ENCODE measurements around the gene THADA. TPM values are rescaled to one million over a fixed set of nuclear protein-coding genes. Genes with fewer than 3 reads are reported as not detected.

Gene THADA
- total RNA-seq, 1 experiment from 2014 or later: 20.1 TPM

- no peak overlapping the region for H2BK15ac ChIP-seq (ENCODE audit: low read depth, low read length)
- no peaks in the 10 kb centered on the region for H3K27me3 ChIP-seq (ENCODE audit: insufficient read depth, low read length)
- Mint-ChIP-seq H3K4me1 (peaks cover 16 to 25% of the 10 kb centered on the region in 2 experiments), H3K36me3 (ENCODE audit: insufficient read depth in 1 of 3, low read depth in 3 of 3) (no peaks in the 10 kb centered on the region), H3K9me3 (no peaks in the 10 kb centered on the region), H3K4me3 (no peak overlapping the region), H3K27me3 (ENCODE audit: low read depth) (no peaks in the 10 kb centered on the region), H3K27ac (no peak overlapping the region; a peak in 1 of 7 replicates)
- no peak overlapping the region for H3K4me2 ChIP-seq (ENCODE audit: insufficient read depth, insufficient read length, low read length)
- no peak for DNase-seq
- no peak overlapping the region for H3K18ac ChIP-seq (ENCODE audit: insufficient read length, low read depth, low read length)
- no peak overlapping the region for H2BK12ac ChIP-seq (ENCODE audit: insufficient read length, low read depth, low read length)
- H3K23me2 ChIP-seq (ENCODE audit: insufficient read length, low read depth, low read length, poor library complexity, severe bottlenecking): no peaks in the 10 kb centered on the region
- H3K14ac ChIP-seq (ENCODE audit: insufficient read depth, low read length): no peak overlapping the region
- H2BK20ac ChIP-seq (ENCODE audit: low read depth, low read length, poor library complexity, severe bottlenecking): no peak overlapping the region
- H3K56ac ChIP-seq (ENCODE audit: insufficient read length, low read depth, low read length): no peak overlapping the region
- no peaks in the 10 kb centered on the region for H3K79me2 ChIP-seq (ENCODE audit: insufficient read depth, low read length)
- TF ChIP-seq CTCF (conservative IDR thresholded peaks at IDR 0.05): no peak
- no peak overlapping the region for H4K91ac ChIP-seq (ENCODE audit: insufficient read length, low read depth, low read length)
- no peak overlapping the region for H3K4ac ChIP-seq (ENCODE audit: low read depth, low read length)
- H3K79me1 ChIP-seq (ENCODE audit: insufficient read depth, low read depth, low read length, poor library complexity, severe bottlenecking): no peaks in the 10 kb centered on the region
- H2AK5ac ChIP-seq (ENCODE audit: insufficient read length, low read length): no peak overlapping the region
- no peaks in the 10 kb centered on the region for H4K20me1 ChIP-seq (ENCODE audit: control insufficient read depth, insufficient read depth, insufficient read length)
- no peak overlapping the region for H3K9ac ChIP-seq (ENCODE audit: extremely low read depth, insufficient read length, low read length)
- H3K9me3 ChIP-seq (ENCODE audit: control insufficient read depth, low read depth, low read length): no peaks in the 10 kb centered on the region
- no peak overlapping the region for H3K23ac ChIP-seq (ENCODE audit: insufficient read length, low read depth, low read length)
- H4K5ac ChIP-seq (ENCODE audit: insufficient read length, low read depth, low read length): no peak overlapping the region
- H2AFZ ChIP-seq (ENCODE audit: low read length): no peak overlapping the region
- H2BK120ac ChIP-seq (ENCODE audit: low read depth, low read length, poor library complexity, severe bottlenecking): no peak overlapping the region
- no peak overlapping the region for H2BK5ac ChIP-seq (ENCODE audit: insufficient read length, low read length)
- H4K8ac ChIP-seq (replicated peaks; ENCODE audit: insufficient read length, low read depth, low read length): no peak overlapping the region
- WGBS (ENCODE audit: extremely low coverage, insufficient read length, low lambda C conversion rate): no CpG with 5 or more reads among the region's 6 CpGs
- H3T11ph ChIP-seq (ENCODE audit: low read length): no peak overlapping the region
- no peaks in the 10 kb centered on the region; the same call in none of the 2 replicates for H3K4me1 ChIP-seq (ENCODE audit: insufficient read depth, low read length)
- no peak overlapping the region for H3K27ac ChIP-seq (ENCODE audit: insufficient read length, low read depth, low read length)
Observed at GRCh38 chr2:43198263-43198662, 397.6 kb downstream of the THADA start.

Data from H9 (cell line).